GM23338 (cell line): Measurements from ENCODE around the gene KRTAP5-2. TPM values are rescaled to one million over a fixed set of nuclear protein-coding genes. Genes with fewer than 3 reads are reported as not detected.
A peak's percentile ranks its signal among the peaks of the same experiment; 100 is the strongest.

Experiments
- ATAC-seq: fragments of 200-7000 bp; cut with Tn5 transposase; 3 replicates; pipeline ENCODE4 v1.9.1; 2020
- DNase-seq: peaks from one replicate; pipeline ENCODE4 v3.0.0-alpha.2; 2015; ENCODE audit warnings: low spot score
- H2AFZ ChIP-seq: fragments of 200-600 bp; sonication (generic); 2 replicates; pipeline ENCODE4 v1.8.0; 2016; ENCODE audit warnings: antibody characterized with exemption, mild to moderate bottlenecking, moderate library complexity
- H3F3A ChIP-seq: fragments of 200-600 bp; sonication (generic); replicated peaks from 2 replicates; pipeline ENCODE4 v1.8.0; 2017; ENCODE audit warnings: antibody characterized with exemption, mixed run types, low read depth
- H3K27ac ChIP-seq: fragments of 200-600 bp; sonication (generic); 2 replicates; pipeline ENCODE4 v1.6.1; 2016; ENCODE audit warnings: low read depth
- H3K27me3 ChIP-seq: fragments of 200-600 bp; sonication (generic); 2 replicates; pipeline ENCODE4 v1.8.0; 2016; ENCODE audit warnings: mild to moderate bottlenecking, mixed run types, moderate library complexity; ENCODE audit not compliant: insufficient read depth
- H3K36me3 ChIP-seq: fragments of 200-600 bp; sonication (generic); 2 replicates; pipeline ENCODE4 v1.8.0; 2016; ENCODE audit warnings: mild to moderate bottlenecking; ENCODE audit not compliant: insufficient read depth
- H3K4me1 ChIP-seq: fragments of 200-600 bp; sonication (generic); 2 replicates; pipeline ENCODE4 v1.8.0; 2016; ENCODE audit warnings: mild to moderate bottlenecking, moderate library complexity; ENCODE audit not compliant: insufficient read depth
- H3K4me2 ChIP-seq: fragments of 200-600 bp; sonication (generic); 2 replicates; pipeline ENCODE4 v1.7.1; 2017; ENCODE audit warnings: mixed run types
- H3K4me3 ChIP-seq: fragments of 200-600 bp; sonication (generic); 2 replicates; pipeline ENCODE4 v1.6.1; 2016; ENCODE audit warnings: mixed run types
- H3K79me2 ChIP-seq: fragments of 200-600 bp; sonication (generic); replicated peaks from 2 replicates; pipeline ENCODE4 v1.8.0; 2017; ENCODE audit warnings: mild to moderate bottlenecking; ENCODE audit not compliant: insufficient read depth
- H3K9me2 ChIP-seq: fragments of 200-600 bp; sonication (generic); 2 replicates; pipeline ENCODE4 v1.8.0; 2017; ENCODE audit not compliant: insufficient read depth
- H4K20me1 ChIP-seq: fragments of 200-600 bp; sonication (generic); replicated peaks from 2 replicates; pipeline ENCODE4 v1.8.0; 2017; ENCODE audit warnings: mild to moderate bottlenecking; ENCODE audit not compliant: insufficient read depth
- H3K27ac Mint-ChIP-seq: 2 replicates; pipeline ENCODE4 v1.8.0; 2020; ENCODE audit warnings: inconsistent platforms, mild to moderate bottlenecking, moderate library complexity, mixed read lengths
- H3K27me3 Mint-ChIP-seq: 3 replicates; pipeline ENCODE4 v1.8.0; 2022; ENCODE audit warnings: low read depth, mild to moderate bottlenecking, moderate library complexity, mixed read lengths, inconsistent platforms; ENCODE audit not compliant: insufficient read depth, poor library complexity
- H3K36me3 Mint-ChIP-seq: 3 replicates; pipeline ENCODE4 v1.8.0; 2021; ENCODE audit warnings: low read depth, mild to moderate bottlenecking, inconsistent platforms, moderate library complexity, mixed read lengths
- H3K4me1 Mint-ChIP-seq: 3 replicates; pipeline ENCODE4 v1.8.0; 2020; ENCODE audit warnings: mild to moderate bottlenecking, inconsistent platforms, mixed read lengths
- H3K4me3 Mint-ChIP-seq: 3 replicates; pipeline ENCODE4 v1.8.0; 2021; ENCODE audit warnings: moderate library complexity, mild to moderate bottlenecking, inconsistent platforms, mixed read lengths
- H3K9me3 Mint-ChIP-seq: 3 replicates; pipeline ENCODE4 v1.8.0; 2020; ENCODE audit warnings: moderate library complexity, mild to moderate bottlenecking, inconsistent platforms, mixed read lengths
- CREB1 ChIP-seq: fragments of 250-450 bp; sonication (Bioruptor Pico); IDR thresholded peaks from 2 replicates; pipeline ENCODE4 v1.5.0; 2020; ENCODE audit warnings: low read depth, mild to moderate bottlenecking, moderate library complexity
- EZH2 ChIP-seq: fragments of 200-600 bp; sonication (generic); IDR thresholded peaks from one replicate; pipeline ENCODE4 v1.8.0; 2017; ENCODE audit warnings: antibody characterized with exemption, mild to moderate bottlenecking, low read depth; ENCODE audit not compliant: unreplicated experiment
- EZH2phosphoT487 ChIP-seq: fragments of 200-600 bp; sonication (generic); IDR thresholded peaks from one replicate; pipeline ENCODE4 v1.8.1; 2018; ENCODE audit warnings: antibody characterized with exemption; ENCODE audit not compliant: unreplicated experiment
- JUNB ChIP-seq: IDR thresholded peaks from one replicate; pipeline ENCODE4 v1.6.1; 2016; ENCODE audit warnings: antibody characterized with exemption; ENCODE audit not compliant: unreplicated experiment
- NANOG ChIP-seq: IDR thresholded peaks from 2 replicates; pipeline ENCODE4 v1.6.1; 2016; ENCODE audit warnings: antibody characterized with exemption, borderline replicate concordance
- POLR2AphosphoS5 ChIP-seq: IDR thresholded peaks from 2 replicates; pipeline ENCODE4 v1.6.1; 2016; ENCODE audit warnings: antibody characterized with exemption, low read depth
- STAT1 ChIP-seq: IDR thresholded peaks from one replicate; pipeline ENCODE4 v1.6.1; 2016; ENCODE audit warnings: antibody characterized with exemption; ENCODE audit not compliant: unreplicated experiment
- ZNF331 ChIP-seq: fragments of 250-450 bp; sonication (Bioruptor Pico); IDR thresholded peaks from 2 replicates; pipeline ENCODE4 v1.5.0; 2020; ENCODE audit warnings: low read depth, mild to moderate bottlenecking, moderate library complexity
- polyA plus RNA-seq: library from polyadenylated mRNA; unstranded; fragments of >200 nt; fragmentation: Nextera tagmentation; extraction: Ambion mirVana; gene quantifications from 2 replicates; pipeline ENCODE4 v1.2.1, GENCODE V29; 2016
- total RNA-seq: library from RNA; depleted of rRNA; stranded (reverse); fragments of >200 nt; shearing (Covaris generic); gene quantifications from 2 replicates; pipeline ENCODE4 v1.2.3, GENCODE V29; 2014
- TF ChIP-seq, protein P1 (sequence below): IDR thresholded peaks from one replicate; pipeline ENCODE4 v1.6.1; 2018; ENCODE audit warnings: antibody characterized with exemption; ENCODE audit not compliant: unreplicated experiment
- TF ChIP-seq, protein P2 (sequence below): fragments of 250-450 bp; sonication (Bioruptor Pico); IDR thresholded peaks from 2 replicates; pipeline ENCODE4 v1.5.0; 2020; ENCODE audit warnings: mild to moderate bottlenecking, moderate library complexity

The KRTAP5-2 gene
- total and polyA plus RNA-seq, 2 experiments from 2014 or later: not detected

DNA sequence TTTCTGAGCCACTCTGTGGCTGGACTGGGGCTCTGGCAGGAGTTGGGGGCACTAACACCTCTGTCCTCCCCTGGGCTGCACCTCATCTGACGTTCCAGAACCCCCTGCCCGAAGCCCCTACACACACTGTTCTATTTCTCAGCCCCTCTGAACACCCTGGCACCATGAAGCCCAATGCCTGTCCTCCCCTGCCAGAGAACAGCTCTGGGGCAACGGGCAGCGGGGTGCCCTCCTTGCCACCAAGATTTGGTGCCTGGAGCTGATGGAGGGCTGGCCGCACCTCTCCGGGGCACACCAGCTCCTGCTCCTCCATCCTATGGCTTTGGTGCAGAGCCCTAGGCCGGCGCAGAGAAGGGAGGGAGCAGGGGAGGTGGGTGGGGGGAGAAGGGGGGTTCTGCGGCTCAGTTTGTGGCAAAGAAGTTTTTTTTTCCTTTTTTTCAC, 42.4 kb downstream of the KRTAP5-2 start:
- no peak overlapping the region for H2AFZ ChIP-seq
- peaks cover 49% of the 10 kb centered on the region for H3K27me3 ChIP-seq
- no peak overlapping the region for H3K27ac ChIP-seq
- H3K9me2 ChIP-seq: no peaks in the 10 kb centered on the region
- peaks cover 30% of the 10 kb centered on the region for H3K4me1 Mint-ChIP-seq
- no peaks in the 10 kb centered on the region for H3K9me3 Mint-ChIP-seq
- peak overlapping the region; percentile 80 for H3K4me2 ChIP-seq
- H3K79me2 ChIP-seq: no peaks in the 10 kb centered on the region
- no peaks in the 10 kb centered on the region for H3F3A ChIP-seq
- TF ChIP-seq ZNF331 (CRISPR knock-in tag): no peak
- peak overlapping the region; percentile 54 for H3K4me3 Mint-ChIP-seq
- ATAC-seq: peak; percentile 8
- H3K36me3 Mint-ChIP-seq: no peaks in the 10 kb centered on the region
- H3K27me3 Mint-ChIP-seq: peaks cover 62% of the 10 kb centered on the region
- no peaks in the 10 kb centered on the region for H3K36me3 ChIP-seq
- no peaks in the 10 kb centered on the region for H4K20me1 ChIP-seq
- peak overlapping the region; percentile 46 for H3K4me3 ChIP-seq
- H3K4me1 ChIP-seq: peaks cover 31% of the 10 kb centered on the region
- H3K27ac Mint-ChIP-seq: no peak overlapping the region
- no peak for DNase-seq

DNA sequence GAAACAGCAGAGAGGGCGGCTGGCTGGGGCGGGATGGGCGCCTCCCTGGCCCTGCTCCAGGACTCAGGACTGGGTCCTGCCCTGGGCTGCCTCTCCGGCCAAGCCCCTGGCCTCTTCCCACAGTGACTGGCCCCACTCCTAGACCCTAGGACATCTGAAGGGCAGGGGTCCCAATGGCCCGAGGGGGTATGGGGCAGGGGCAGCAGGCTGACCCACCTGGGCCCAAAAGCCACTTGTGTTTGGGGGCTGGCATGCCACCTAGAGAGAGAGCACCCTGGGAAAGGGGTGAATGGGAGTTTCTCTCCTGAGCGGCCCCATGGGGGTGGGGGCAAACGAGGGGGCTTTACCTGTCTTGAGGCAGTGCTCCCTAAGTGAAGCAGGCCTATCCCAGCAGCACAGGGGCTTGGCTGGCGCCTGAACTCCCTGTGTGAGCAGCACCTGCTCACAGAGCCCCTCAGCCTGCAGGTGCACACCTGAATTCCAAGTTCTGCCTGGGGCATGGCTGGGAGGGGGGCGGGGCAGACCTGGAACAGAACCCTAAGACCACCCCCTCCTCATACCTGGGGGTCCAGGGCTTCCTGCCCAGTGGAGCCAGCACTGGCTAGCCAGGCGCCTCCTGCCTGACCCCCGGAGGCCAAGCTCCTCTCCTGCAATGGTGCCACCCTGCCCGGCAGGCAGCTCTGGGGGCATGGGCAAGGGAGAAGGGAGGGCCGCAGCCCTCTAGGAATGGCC, 42.9 kb downstream of the KRTAP5-2 start:
- no peaks in the 10 kb centered on the region for H4K20me1 ChIP-seq
- peaks cover 31% of the 10 kb centered on the region for H3K4me1 ChIP-seq
- DNase-seq (no peak), ATAC-seq (no peak)
- Mint-ChIP-seq H3K27ac (no peak overlapping the region), H3K4me3 (no peak overlapping the region; the same call in 2 of the 3 replicates), H3K9me3 (no peaks in the 10 kb centered on the region), H3K27me3 (peaks cover 59% of the 10 kb centered on the region), H3K4me1 (peaks cover 30% of the 10 kb centered on the region), H3K36me3 (no peaks in the 10 kb centered on the region)
- H3K27me3 ChIP-seq: peaks cover 49% of the 10 kb centered on the region
- H3K79me2 ChIP-seq: no peaks in the 10 kb centered on the region
- H3K4me3 ChIP-seq: peak overlapping the region; percentile 46; the same call in 1 of the 2 replicates
- H2AFZ ChIP-seq: no peak overlapping the region
- no peaks in the 10 kb centered on the region for H3K36me3 ChIP-seq
- H3K9me2 ChIP-seq: no peaks in the 10 kb centered on the region
- no peak overlapping the region for H3K27ac ChIP-seq
- H3F3A ChIP-seq: no peaks in the 10 kb centered on the region
- no peak overlapping the region; the same call in 1 of the 2 replicates for H3K4me2 ChIP-seq
- TF ChIP-seq EZH2: no peak
- no peak for TF ChIP-seq EZH2phosphoT487
- TF ChIP-seq CREB1 (CRISPR knock-in tag): no peak
- TF ChIP-seq, protein P1, sequence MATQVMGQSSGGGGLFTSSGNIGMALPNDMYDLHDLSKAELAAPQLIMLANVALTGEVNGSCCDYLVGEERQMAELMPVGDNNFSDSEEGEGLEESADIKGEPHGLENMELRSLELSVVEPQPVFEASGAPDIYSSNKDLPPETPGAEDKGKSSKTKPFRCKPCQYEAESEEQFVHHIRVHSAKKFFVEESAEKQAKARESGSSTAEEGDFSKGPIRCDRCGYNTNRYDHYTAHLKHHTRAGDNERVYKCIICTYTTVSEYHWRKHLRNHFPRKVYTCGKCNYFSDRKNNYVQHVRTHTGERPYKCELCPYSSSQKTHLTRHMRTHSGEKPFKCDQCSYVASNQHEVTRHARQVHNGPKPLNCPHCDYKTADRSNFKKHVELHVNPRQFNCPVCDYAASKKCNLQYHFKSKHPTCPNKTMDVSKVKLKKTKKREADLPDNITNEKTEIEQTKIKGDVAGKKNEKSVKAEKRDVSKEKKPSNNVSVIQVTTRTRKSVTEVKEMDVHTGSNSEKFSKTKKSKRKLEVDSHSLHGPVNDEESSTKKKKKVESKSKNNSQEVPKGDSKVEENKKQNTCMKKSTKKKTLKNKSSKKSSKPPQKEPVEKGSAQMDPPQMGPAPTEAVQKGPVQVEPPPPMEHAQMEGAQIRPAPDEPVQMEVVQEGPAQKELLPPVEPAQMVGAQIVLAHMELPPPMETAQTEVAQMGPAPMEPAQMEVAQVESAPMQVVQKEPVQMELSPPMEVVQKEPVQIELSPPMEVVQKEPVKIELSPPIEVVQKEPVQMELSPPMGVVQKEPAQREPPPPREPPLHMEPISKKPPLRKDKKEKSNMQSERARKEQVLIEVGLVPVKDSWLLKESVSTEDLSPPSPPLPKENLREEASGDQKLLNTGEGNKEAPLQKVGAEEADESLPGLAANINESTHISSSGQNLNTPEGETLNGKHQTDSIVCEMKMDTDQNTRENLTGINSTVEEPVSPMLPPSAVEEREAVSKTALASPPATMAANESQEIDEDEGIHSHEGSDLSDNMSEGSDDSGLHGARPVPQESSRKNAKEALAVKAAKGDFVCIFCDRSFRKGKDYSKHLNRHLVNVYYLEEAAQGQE: no peak
- no peak for TF ChIP-seq NANOG
- TF ChIP-seq STAT1: no peak
- TF ChIP-seq, protein P2, sequence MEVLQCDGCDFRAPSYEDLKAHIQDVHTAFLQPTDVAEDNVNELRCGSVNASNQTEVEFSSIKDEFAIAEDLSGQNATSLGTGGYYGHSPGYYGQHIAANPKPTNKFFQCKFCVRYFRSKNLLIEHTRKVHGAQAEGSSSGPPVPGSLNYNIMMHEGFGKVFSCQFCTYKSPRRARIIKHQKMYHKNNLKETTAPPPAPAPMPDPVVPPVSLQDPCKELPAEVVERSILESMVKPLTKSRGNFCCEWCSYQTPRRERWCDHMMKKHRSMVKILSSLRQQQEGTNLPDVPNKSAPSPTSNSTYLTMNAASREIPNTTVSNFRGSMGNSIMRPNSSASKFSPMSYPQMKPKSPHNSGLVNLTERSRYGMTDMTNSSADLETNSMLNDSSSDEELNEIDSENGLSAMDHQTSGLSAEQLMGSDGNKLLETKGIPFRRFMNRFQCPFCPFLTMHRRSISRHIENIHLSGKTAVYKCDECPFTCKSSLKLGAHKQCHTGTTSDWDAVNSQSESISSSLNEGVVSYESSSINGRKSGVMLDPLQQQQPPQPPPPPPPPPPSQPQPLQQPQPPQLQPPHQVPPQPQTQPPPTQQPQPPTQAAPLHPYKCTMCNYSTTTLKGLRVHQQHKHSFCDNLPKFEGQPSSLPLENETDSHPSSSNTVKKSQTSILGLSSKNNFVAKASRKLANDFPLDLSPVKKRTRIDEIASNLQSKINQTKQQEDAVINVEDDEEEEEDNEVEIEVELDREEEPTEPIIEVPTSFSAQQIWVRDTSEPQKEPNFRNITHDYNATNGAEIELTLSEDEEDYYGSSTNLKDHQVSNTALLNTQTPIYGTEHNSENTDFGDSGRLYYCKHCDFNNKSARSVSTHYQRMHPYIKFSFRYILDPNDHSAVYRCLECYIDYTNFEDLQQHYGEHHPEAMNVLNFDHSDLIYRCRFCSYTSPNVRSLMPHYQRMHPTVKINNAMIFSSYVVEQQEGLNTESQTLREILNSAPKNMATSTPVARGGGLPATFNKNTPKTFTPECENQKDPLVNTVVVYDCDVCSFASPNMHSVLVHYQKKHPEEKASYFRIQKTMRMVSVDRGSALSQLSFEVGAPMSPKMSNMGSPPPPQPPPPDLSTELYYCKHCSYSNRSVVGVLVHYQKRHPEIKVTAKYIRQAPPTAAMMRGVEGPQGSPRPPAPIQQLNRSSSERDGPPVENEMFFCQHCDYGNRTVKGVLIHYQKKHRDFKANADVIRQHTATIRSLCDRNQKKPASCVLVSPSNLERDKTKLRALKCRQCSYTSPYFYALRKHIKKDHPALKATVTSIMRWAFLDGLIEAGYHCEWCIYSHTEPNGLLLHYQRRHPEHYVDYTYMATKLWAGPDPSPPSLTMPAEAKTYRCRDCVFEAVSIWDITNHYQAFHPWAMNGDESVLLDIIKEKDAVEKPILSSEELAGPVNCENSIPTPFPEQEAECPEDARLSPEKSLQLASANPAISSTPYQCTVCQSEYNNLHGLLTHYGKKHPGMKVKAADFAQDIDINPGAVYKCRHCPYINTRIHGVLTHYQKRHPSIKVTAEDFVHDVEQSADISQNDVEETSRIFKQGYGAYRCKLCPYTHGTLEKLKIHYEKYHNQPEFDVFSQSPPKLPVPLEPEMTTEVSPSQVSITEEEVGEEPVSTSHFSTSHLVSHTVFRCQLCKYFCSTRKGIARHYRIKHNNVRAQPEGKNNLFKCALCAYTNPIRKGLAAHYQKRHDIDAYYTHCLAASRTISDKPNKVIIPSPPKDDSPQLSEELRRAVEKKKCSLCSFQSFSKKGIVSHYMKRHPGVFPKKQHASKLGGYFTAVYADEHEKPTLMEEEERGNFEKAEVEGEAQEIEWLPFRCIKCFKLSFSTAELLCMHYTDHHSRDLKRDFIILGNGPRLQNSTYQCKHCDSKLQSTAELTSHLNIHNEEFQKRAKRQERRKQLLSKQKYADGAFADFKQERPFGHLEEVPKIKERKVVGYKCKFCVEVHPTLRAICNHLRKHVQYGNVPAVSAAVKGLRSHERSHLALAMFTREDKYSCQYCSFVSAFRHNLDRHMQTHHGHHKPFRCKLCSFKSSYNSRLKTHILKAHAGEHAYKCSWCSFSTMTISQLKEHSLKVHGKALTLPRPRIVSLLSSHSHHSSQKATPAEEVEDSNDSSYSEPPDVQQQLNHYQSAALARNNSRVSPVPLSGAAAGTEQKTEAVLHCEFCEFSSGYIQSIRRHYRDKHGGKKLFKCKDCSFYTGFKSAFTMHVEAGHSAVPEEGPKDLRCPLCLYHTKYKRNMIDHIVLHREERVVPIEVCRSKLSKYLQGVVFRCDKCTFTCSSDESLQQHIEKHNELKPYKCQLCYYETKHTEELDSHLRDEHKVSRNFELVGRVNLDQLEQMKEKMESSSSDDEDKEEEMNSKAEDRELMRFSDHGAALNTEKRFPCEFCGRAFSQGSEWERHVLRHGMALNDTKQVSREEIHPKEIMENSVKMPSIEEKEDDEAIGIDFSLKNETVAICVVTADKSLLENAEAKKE (CRISPR knock-in tag): no peak
- TF ChIP-seq POLR2AphosphoS5: no peak
- no peak for TF ChIP-seq ZNF331 (CRISPR knock-in tag)
- TF ChIP-seq JUNB: no peak
